HG03103 (cell line): ENCODE data around the gene TSPAN16.
A peak's percentile ranks its signal among the peaks of the same experiment; 100 is the strongest.

Source experiments
- ATAC-seq: cut with Tn5 transposase; IDR thresholded peaks from one replicate; pipeline ENCODE4 v1.9.1; 2021; ENCODE audit warnings: low read depth; ENCODE audit not compliant: unreplicated experiment

TSPAN16 gene

GRCh38 chr19:11267316-11268085 lies 28.5 kb upstream of the TSPAN16 start:
- no peak for ATAC-seq

GRCh38 chr19:11268783-11269267 lies 27.1 kb upstream of the TSPAN16 start:
- ATAC-seq, result no peak

GRCh38 chr19:11269408-11269807 lies 26.6 kb upstream of the TSPAN16 start:
- ATAC-seq, result no peak

- no peak for ATAC-seq
Measured at GRCh38 chr19:11273296-11273695, 22.7 kb upstream of the TSPAN16 start.

- no peak for ATAC-seq
Measured at GRCh38 chr19:11273989-11274388, 22.0 kb upstream of the TSPAN16 start.

- ATAC-seq, result no peak
Measured at GRCh38 chr19:11274533-11275086, 21.4 kb upstream of the TSPAN16 start.

- no peak for ATAC-seq
Measured at GRCh38 chr19:11278670-11279069, 17.3 kb upstream of the TSPAN16 start.

GRCh38 chr19:11279505-11280236 lies 16.3 kb upstream of the TSPAN16 start:
- no peak for ATAC-seq

GRCh38 chr19:11281356-11282049 lies 14.5 kb upstream of the TSPAN16 start:
- no peak for ATAC-seq

GRCh38 chr19:11284515-11284914 lies 11.4 kb upstream of the TSPAN16 start:
- ATAC-seq, result no peak

GRCh38 chr19:11286312-11286974 lies 9.5 kb upstream of the TSPAN16 start:
- no peak for ATAC-seq

GRCh38 chr19:11288349-11288748 lies 7.6 kb upstream of the TSPAN16 start:
- ATAC-seq, result no peak

GRCh38 chr19:11290256-11290655 lies 5.7 kb upstream of the TSPAN16 start:
- ATAC-seq, result no peak

- ATAC-seq, result no peak
Measured at GRCh38 chr19:11291415-11291814, 4.5 kb upstream of the TSPAN16 start.

GRCh38 chr19:11291991-11292390 lies 4.0 kb upstream of the TSPAN16 start:
- no peak for ATAC-seq

GRCh38 chr19:11293433-11294389 lies 2.2 kb upstream of the TSPAN16 start:
- peak; percentile 52 for ATAC-seq

GRCh38 chr19:11295180-11295579 lies 780 bp upstream of the TSPAN16 start:
- ATAC-seq, result no peak

- no peak for ATAC-seq
Measured at GRCh38 chr19:11296264-11296663, 304 bp downstream of the TSPAN16 start.
